Activated effector memory CD4-positive, alpha-beta T cell treated with Interleukin-2 at 50 U/mL for 16 hours (primary cell): ENCODE data around the gene RBM20.
"Not testable (repeated sequence)": the region's sequence is repeated elsewhere in the genome, so short reads cannot be mapped to it uniquely, and the experiment has no call there.

Source experiments
- DNase-seq: peaks from one replicate; pipeline ENCODE4 v3.0.0-alpha.2; 2020

The RBM20 gene

GRCh38 chr10:110643653-110644597, at the start of gene RBM20:
RBM20 (plus strand) TSS chr10:110644336; CDS start chr10:110644455, 119 bp downstream.
- no peak for DNase-seq

- no peak for DNase-seq
Observed at GRCh38 chr10:110597476-110597875, 46.7 kb upstream of the RBM20 start.

GRCh38 chr10:110600487-110601101, 43.5 kb upstream of the RBM20 start:
- no peak for DNase-seq

GRCh38 chr10:110601581-110601980, 42.6 kb upstream of the RBM20 start:
- no peak for DNase-seq

DNA sequence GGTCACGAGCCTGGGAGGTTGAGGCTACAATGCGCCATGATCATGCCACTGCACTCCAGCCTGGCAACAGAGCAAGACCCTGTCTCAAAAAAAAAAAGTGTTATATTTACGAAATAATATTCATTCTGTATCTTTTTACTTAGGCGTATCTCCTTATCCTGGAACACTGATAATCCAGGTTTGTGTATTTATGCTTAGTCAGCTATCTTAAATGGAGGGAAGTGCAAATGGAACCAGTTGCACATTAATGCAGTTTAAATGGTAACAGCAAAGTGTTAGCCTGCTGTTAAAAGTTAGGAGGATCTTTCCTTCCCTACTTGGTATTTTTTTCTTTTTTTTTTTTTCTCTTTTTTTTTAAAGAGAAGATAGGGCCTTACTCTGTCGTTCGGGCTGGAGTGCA, 36.0 kb upstream of the RBM20 start:
- no peak for DNase-seq

DNA sequence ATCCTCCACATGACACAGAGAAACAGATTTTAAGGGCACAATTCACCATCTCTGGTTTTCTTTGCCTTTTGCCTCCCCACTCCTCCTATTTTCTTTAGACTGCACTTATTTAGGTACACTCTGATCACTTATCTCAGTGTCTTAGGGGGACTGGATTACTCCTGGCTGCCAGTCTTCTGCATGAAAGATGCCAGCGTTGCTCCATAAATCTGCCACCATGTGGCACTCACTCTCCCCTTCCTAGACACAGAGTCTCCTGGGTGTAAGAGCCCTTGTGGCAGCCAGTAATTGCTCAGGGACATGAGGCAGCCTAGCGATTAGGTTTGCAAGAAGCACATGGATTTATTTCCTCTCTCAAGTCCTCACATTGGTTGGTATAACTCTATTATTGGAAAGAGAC, 34.5 kb upstream of the RBM20 start:
- no peak for DNase-seq

- DNase-seq = peak; percentile 13
Observed at GRCh38 chr10:110610308-110610774, 33.8 kb upstream of the RBM20 start.

- not testable (repeated sequence) for DNase-seq
Observed at GRCh38 chr10:110610781-110611180, 33.4 kb upstream of the RBM20 start.

DNA sequence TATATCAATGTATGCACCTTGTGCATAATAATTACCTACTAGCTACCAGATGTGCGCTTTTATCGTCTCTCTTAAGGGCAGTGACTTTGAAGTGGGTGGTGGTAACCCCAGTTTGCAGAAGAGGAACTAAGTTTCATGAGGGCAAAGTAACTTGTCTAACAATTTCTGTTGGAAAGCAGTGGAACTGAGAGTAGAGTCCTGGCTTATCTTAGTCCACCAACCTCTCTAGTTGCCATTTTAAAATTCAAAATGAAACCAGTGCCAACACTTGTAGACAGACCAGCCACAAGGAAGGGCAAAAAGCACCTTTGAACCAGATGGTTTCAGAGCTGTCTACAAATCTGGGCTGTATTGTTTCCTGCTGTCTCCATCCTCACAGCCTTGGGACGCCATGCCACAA, 32.0 kb upstream of the RBM20 start:
- DNase-seq = no peak

DNA sequence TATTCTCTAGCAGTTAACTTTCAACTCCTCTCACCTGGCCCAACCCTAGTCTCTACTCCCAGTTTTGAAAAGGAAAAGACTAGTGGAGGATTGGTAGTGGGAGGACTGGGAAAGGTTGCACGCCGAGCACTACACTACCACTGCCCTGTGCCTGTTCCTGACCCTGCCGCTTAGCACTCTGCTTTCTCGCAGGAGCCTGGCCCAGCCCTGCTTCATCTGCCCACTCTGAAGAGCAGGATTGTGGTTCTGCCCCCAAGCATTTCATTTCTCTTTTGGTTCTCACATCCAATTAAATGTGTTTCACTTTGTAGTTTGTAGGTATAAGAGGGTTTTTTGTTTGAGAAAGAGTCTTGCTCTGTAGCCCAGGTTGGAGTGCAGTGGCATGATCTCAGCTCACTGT, 31.5 kb upstream of the RBM20 start:
- DNase-seq = no peak

DNA sequence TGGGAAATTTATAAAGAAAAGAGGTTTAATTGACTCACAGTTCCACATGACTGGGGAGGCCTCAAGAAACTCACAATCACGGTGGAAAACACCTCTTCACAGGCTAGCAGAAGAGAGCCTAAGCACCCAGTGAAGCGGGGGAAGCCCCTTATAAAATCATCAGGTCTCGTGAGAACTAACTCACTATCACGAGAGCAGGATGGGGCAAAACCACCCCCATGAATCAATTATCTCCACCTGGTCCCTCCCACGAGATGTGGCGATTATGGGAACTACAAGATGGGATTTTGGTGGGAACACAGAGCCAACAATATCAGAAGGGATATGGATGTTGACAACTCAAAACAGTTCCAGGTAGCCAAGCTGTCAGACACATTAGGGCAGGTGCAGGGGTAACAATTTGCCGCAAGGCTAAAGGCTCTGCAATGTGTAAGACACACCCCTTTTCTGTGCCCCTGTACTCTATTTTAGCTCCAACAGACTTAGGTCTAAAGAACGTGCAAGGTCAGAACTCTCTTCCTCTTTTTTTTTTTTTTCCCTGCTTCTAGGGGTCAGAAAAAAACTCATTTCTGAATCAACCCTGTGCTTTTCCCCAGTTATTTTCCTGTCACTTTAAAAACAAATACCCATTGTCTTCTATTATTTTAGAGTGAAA, 30.7 kb upstream of the RBM20 start:
- no peak for DNase-seq

- DNase-seq = no peak
Observed at GRCh38 chr10:110613996-110614495, 30.1 kb upstream of the RBM20 start.

- no peak for DNase-seq
Observed at GRCh38 chr10:110615057-110615747, 28.9 kb upstream of the RBM20 start.

DNA sequence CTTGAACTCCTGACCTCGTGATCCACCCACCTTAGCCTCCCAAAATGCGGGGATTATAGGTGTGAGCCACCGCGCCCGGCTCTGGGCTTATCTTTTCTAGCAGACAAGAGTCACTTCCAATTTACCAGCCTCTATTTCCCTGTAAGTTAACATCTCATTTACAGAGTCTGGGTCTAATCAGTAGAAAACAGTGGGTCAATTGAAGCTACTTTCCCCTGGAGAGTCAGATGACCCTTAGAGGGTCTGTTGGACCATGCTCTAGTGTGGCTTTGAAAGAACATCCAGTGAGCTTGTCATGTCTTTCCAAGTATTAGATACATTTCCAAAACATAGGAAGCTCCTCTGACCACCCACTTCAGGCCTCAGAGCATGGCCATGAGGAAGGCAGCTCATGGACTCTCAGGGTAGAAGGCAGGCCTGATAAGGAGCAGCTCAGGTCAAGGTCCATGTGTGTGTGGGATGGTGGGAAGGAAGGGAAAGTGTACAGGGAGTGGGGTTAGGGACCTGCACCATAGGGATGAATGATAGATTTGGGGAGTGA, 27.6 kb upstream of the RBM20 start:
- DNase-seq = no peak

DNA sequence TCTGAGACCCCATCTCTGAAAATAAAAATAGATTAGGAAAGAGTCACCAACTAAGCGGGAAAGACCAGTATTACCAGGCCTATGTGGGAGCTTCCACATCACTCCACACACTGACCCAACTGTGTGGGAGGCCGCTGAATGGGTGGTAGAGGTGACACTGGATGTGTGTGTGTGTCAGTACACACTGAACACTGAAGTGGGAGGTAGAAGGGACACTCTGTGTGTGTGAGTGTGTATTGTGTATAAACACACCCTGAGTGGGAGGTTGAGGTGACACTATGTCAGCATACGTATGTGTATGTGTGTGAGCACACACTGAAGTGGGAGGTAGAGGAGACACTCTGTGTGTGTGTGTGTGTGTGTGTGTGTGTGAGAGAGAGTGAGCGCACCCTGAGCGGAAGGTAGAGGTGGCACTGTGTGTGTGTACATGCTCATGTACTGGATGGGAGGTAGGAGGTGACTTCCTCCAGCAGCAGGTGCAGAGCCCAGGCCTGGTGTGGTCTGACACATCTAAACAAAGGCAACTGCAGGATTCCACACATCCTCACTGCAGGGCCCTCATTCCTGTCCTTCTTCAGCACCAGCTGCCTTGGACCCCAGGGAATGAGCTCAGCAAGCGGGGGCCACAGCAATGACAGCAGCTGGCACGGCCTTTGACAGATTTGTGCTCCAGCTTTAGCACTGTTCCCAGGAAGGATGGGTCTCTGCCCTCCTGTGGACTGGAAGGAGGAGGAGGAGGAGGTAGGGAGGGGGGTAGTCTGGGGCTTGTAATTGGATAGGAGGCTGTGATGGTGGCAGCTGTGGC, 26.5 kb upstream of the RBM20 start:
- no peak for DNase-seq

DNA sequence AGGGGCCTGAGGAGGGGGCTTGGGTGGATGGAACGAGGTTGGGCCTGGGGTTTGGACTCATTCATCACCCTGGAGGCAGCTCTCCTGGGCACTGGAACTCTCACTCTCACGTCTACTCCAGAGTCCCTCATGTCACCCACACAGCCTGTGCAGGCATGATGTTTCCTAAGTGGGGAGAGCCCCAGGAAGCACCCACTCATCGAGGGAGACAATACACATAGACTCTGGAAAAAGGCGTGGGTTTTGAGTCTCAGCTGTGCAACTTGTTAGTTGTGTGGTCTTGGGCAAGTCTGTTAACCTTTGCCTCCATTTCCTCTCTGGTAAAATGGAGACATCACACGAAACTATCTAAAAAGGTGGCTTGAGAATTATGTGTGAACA, 25.9 kb upstream of the RBM20 start:
- DNase-seq = no peak

DNA sequence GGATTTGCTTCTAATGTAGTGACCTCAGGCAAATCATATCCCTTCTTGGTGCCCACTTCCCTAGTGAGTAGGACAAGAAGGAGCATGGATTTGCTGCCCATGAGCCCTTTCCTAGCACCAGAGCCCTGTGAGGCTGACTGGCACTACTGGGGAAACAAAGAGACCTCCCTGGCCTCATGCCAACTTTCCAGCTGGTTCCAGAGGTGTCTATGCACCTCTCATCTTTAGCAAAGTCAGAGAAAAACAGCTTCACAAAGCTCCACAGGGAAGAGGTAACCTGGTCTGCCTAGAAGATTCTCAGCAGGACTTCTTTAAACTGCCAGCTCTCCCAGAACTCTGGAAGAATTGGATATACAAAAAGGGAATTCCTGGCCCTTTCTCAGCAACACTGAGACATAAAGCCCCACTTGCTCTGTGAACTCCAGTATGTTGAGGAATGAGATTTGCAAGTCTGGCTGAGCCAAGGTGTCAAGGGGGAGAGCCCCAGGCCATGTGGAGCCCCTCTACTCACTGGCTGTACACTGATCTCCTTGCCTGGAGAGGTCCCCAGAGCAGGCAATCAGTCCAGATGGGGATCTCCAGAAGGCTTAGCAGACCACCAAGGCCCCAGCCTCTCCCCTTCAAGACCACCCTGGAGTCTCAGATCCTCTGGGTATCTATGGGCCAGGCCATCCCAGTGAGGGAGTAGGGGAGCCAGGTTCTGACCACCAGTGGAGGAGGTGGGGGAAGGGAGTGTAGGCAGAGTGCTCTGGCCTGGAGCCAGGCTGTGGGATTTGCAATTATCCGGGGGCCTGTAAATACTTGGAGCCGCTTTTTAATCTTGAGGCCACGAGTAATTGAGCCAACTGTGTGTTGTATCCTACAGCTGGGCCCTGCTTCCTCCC, 24.4 kb upstream of the RBM20 start:
- DNase-seq = no peak

DNA sequence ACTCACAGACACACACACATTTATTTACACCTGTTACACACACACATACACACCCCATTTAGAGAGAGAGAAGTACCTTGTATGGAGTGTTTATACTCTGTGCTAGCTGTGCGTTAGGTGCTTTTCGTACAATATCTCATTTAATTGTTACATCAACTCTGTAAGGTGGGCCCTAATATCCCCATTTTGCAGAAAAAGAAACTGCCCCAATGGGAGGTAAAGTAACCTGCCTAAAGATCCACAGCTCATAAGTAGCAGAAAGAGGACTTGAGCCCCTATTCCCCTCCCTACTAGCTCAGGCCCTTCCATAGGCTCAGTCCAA, 23.8 kb upstream of the RBM20 start:
- no peak for DNase-seq

DNA sequence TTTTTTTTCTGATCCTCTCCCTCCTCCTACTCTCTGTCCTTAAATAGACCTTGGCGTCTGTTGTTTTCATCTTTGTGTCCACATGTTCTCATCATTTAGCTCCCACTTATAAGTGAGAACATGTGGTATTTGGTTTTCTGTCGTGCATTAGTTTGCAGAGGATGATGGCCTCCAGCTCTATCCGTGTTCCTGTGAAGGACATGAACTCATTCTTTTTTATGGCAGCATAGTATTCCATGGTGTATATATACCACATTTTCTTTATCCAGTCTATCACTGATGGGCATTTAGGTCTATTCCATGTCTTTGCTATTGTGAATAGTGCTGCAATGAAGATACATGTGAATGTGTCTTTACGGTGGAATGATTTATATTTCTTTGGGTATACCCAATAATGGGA, 20.8 kb upstream of the RBM20 start:
- DNase-seq = not testable (repeated sequence)

- DNase-seq = no peak
Observed at GRCh38 chr10:110625356-110625894, 18.7 kb upstream of the RBM20 start.
